DMS153 treated with DMSO at 0.1 percent for 48 hours (cell line): ENCODE measurements around the gene TMEM150A.
"Not testable (repeated sequence)": the region's sequence is repeated elsewhere in the genome, so short reads cannot be mapped to it uniquely, and the experiment has no call there.

ENCODE experiments used
- DNase-seq: peaks from one replicate; lab custom pipeline; 2025; ENCODE audit not compliant: unreplicated experiment; lab: John Stamatoyannopoulos, UW

The TMEM150A gene, protein sequence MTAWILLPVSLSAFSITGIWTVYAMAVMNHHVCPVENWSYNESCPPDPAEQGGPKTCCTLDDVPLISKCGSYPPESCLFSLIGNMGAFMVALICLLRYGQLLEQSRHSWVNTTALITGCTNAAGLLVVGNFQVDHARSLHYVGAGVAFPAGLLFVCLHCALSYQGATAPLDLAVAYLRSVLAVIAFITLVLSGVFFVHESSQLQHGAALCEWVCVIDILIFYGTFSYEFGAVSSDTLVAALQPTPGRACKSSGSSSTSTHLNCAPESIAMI

DNA sequence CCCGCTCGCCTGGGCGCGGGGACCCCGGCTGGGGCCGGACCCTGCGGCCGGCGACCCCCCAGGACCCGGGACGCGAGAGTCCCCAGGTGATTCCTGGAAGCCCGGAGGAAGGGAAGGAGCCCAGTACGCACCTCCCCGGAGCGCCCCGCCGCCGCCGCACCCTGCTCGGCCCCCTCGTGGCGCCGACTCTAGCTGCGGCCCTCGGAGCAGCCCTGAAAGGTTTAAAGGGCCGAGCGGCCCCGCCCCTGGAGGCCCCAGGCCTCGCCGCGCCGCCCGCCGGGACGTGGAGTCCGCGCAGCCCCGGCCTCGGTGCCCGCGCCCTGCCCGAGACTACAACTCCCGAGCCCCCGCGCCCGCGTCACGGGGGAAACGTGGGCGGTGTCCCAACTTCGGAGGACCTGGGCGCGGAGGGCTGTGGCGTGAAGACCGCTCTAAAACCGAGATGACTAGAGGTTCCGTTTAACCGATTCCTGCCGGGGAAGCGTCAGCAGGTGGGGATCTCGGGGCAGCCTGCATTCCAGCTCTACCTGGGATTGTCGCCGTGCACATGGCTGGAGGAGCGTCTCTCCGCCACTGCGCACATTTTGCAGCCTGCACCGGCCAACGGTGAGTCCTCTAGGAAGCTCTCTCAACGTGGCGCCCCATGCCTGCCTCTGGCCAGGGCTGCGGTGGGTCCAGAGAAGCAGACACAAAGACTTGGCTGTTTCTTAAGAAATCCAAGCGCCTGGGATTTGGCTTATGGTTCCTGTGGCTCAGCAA is at the start of gene TMEM150A:
TSS of gene TMEM150A (minus strand) at position 223 of the 759 bp plus-strand sequence. CDS start 750 bp downstream, outside the sequence.
- peak; percentile 71 for DNase-seq

DNA sequence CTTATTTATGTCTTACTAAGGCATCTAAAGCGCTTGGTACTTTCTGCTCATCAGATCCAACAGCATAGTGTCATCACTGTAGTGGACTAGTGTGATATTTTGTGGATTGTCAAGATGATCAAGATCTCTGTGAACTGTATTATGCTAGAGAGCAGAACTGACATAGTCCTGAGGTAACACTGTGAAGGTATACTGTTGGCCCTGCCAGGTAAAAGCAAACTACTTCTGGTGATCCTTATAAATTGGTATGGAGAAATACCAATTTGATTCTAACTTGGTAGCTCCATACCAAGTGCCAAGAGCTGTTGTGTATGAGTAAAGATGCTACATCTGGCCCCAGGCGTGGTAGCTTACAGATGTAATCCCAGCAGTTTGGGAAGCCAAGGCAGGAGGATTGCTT is 49.6 kb upstream of the TMEM150A start:
- DNase-seq = no peak

DNA sequence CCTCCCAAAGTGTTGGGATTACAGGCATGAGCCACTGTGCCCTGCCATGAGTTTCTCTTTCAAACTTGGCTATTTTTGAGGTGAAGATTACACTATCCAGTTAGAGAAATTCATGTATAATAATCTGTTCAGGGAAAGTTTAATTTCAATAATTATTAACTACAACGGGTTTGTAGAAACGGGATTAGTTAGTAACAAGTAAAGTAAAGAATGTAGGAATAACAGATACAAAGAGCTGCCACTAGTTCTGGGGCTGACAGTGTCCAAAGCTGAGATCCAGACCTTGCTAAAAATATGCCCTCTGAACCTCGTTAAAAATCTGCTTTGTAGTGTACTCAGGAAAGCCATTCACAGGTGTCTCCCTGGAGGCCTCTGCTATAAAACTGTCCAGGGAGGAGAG is 48.6 kb upstream of the TMEM150A start:
- no peak for DNase-seq

DNA sequence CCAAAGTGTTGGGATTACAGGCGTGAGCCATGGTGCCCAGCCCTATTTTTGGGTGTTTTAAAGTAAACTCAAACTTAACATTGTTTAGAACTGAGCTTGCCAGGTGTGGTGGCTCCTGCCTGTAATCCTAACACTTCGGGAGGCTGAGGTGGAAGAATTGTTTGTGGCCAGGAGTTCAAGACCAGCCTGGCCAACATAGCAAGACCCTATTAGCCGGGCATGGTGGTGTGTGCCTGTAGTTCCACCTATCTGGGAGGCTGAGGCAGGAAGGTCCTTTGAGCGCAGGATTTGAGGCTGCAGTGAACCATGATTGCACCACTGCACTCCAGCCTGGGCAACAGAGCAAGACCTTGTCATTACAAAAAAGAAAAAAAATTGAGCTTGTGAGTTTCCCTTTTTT is 48.0 kb upstream of the TMEM150A start:
- no peak for DNase-seq

DNA sequence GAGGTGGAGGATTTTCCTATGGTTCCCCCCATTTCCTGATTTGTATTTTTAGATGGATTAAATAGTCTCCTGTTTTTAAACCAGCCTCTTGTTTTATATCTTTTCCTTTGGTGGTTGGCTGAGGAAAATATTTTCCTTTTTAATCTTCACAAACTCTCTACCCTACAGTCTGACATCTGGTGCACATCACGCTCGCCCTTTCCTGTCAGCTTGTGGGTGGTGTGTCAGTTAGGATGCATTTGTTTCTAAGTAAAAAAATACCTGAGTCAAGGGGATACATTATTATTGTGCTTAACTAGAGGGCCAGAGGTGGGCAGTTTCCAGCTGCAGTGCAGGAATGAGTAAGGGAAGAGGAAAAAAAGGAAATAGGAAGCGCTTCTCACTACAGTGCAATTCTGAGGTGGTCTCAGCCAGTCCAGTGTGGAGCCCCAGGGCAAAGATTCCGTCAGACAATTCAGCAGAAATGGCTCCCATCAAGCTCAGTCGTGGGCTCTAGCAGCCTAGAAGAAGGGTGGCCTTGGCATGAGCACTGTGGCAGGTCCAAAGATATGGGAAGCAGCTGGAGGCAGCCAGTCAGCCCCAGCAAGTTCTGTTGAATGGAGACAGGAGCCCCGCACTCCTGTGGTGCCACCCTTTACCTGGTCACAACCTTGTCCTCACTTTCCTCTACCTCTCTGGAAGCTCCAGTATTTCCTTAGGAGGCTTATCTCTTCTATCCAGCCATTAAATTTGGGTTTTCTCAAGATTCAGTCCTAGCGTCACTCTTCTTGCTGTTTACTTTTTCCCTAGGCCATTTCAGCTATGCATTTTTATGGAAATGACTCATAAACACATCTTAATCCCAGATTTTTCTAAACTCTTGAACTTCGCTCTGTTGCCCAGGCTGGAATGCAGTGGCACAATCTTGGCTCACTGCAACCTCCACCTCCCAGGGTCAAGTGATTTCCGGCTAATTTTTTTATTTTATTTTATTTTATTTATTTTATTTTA is 47.0 kb upstream of the TMEM150A start:
- DNase-seq = no peak

DNA sequence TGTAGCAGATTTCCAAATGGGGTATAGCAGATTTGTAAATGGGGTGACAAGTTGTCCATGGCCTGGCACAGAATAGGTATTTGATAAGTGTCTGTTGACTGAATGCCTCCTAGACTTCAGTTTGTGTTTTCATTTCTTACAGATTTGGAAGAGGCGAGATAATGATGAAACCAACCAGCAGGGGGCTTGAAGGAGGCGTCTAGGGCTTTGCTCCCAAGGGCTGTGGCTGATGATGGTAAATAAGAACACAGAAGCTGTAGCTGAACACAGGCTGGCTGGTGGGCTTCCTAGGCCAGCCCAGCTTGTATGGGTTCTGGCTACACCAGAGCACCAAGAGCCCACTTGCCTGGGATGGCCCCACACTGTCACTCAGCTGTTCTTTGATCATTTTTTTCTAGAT is 46.1 kb upstream of the TMEM150A start:
- DNase-seq = no peak

DNA sequence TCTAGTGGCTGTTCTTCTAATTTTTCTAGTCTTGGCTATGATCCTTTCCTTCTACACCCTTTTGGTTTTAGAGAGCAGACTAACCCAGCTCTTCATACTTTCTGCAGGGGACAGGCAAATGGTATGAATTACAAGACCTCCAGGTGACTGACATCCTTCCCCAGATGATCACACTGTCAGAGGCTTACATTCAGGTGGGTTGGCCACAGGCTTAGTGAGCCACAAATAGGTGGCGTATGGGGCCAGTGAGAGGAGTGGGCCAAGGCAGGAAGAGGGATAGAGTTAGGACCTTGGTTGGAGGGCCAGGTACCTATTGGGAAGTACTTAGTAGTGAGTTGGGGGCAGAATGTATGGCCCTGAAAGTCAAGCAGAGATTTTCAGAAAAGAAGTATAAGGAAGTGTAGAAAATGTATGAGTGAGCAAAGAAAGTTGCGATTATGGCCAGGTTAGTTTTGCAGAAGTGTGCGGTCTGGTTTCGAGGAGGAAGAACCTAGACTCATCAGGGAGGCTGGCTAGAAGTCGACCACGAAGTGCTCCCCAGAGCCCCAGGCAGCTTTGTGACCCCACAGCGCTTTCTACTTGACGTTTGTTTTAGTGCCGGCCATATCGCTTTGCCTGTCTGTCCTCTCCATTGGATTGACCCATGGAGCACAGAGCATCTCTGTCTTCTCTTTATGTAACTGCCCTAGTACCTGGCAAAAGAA is 45.5 kb upstream of the TMEM150A start:
- no peak for DNase-seq

DNA sequence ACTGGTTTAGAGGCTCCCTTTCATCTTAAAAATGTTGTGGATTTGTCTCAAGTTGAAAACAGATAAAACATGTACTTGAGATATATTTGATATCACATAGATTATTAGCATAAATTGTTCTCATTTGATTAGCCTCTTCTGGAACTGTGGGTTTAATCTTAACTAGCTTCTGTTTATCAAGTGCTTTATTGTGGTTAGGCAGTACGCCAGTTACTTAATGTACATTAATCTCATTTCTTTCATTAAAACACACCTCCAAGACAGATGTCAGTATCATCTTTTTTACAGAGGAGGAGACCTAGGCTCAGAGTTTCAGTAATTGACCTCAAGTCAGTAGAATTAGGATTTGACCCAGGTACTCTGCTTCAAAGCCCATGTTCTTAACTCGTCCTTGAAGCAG is 43.7 kb upstream of the TMEM150A start:
- no peak for DNase-seq

DNA sequence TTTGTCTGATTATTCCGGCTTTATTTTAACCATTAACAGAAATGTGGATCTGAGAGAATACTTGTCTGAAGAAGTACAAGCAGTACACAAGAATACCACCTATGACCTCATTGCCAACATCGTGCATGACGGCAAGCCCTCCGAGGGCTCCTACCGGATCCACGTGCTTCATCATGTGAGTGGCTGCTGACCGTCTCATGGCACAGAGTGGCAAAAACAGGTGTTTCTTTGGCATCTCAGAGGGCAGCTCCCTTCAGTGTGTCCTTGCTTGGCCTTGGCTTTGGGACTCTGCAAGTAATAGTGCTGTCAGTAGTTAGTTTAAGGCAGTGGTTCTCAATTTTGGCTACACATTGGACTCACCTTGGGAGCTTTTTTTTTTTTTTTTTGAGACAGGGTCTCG is 42.4 kb upstream of the TMEM150A start:
- DNase-seq = no peak

DNA sequence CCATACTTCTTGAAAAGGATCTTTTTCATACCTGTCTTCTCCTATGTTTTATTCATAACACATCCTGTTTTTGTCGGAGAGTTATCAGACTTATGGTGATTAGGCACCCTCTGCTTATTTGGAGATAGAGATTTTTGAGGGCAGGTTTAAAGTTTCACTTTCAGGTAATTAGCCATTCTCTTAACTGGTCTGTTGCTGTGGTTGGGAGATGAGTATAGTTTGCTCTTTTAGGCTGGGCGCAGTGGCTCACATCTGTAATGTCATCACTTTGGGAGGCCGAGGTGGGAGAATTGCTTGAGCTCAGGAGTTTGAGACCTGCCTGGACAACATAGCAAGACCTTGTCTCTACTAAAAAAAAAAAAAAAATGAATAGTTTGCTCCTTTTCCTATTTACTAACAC is 40.2 kb upstream of the TMEM150A start:
- DNase-seq = no peak

DNA sequence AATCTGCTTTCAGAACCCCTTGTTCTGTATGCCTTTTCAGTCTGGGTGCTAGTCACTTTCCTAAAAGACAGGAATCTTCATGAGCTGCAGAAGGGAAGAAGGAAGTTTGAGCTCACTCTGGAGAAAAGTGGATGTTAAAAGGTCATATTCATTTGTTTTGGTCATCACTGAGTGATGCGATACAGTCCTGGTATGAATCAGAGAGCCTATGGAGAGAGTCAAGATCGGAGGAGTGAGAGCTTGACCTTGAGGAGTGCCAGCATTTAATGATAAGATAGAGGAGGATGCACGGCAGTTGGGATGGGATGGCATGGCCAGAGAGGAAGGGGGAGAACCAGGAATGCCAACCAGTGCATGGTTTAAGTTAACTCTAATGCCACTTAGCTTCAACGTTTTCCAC is 33.1 kb upstream of the TMEM150A start:
- no peak for DNase-seq

DNA sequence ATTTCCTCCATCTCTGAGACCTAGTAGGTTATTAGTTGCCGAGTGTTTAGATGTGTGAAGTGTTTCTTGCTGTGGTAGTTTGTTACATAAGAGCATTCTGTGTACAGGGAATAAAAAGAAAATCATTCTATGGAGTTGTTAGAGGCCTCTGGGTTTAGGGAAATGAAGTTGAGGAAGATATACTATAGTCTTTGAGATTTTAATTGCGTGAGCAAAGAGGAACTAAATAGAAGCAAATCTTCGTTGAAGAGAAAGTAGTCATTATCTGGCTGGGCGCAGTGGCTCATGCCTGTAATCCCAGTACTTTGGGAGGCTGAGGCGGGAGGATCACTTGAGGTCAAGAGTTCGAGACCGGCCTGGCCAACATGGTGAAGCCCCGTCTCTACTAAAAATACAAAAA is 32.5 kb upstream of the TMEM150A start:
- DNase-seq = no peak

DNA sequence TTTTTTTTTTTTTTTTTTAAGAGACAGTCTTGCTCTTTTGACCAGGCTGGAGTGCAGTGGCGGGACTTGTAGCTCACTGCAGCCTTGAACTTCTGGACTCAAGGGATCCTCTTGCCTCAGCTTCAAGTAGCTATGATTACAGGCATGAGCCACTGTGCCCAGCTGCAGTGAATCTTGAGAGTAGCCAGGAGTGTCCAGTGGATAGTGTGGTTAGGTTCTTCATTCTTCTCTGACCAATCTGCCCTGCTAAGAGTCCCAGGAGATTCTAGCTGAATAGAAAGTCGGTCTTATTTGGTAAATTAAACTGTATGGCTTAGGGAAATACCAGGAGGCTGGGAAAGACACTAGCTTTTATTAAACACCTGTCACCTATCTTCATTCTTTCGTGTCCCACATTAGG is 28.8 kb upstream of the TMEM150A start:
- no peak for DNase-seq

DNA sequence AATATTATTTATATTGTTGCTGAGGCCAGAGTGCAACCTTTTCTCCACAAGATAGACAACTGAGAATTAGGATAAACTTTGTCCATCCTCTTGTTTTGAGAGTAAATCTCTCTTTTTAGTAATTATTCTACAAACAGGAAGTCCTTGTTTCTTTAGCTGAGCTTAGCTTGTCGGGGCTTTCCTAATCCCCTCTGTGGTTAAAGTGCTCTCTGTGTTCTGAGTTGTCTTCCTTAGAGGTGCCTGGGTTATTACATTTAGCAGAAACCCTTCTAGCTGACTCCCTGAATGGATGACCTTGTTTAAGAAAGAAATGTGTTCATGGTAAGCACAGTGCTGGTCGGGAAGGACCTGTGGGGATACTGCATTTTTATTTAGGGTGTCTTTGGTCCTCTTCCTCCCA is 26.2 kb upstream of the TMEM150A start:
- DNase-seq = no peak

DNA sequence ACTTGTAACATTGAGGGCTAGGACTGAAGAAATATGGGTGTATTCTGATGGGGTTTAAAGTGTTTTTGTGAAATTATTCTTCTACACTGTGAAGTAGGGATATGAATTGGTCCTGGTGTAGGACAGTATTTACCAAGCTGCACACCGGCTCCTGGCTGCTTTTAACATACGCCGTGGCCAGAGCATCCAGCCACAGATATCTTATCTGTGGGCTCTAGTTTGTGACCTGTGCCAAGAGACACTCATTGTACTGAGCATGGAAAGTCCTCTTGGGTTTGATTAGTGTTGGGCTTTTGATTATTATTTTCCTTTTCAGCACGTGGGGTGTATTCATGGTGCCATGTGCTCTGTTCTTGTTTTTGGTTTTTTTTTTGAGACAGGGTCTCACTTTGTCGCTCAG is 21.5 kb upstream of the TMEM150A start:
- no peak for DNase-seq

DNA sequence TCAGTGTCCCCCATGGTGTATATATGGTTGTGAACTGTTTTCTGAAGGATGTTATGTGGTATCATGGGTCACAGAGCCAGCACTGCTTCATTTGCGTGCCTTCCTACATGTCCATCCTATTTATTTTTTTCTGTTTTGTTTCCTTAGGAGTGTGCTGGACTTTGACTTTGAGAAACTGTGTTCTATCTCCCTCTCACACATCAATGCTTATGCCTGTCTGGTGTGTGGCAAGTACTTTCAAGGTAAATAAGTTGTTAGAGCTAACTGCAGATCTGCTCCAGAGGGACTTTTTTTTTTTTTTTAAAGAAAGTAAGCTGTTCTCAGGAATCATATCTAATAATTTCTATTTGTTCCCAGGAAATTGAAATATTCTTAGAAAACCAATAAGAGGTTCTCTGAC is 18.8 kb upstream of the TMEM150A start:
- no peak for DNase-seq

DNA sequence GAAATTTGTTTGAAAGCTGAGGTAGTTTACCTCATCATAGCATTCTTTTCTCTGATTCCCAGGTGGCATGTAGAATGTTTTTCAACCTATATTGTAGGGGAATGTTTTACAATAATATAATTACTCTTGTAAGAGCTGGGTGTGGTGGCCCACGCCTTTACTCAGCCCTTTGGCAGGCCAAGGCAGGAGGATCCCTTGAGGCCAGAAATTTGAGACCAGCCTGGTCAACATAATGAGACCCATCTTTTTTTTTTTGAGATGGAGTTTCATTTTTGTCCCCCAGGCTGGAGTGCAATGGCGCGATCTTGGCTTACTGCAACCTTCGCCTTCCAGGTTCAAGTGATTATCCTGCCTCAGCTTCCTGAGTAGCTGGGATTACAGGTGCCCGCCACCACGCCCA is 17.1 kb upstream of the TMEM150A start:
- DNase-seq = no peak

DNA sequence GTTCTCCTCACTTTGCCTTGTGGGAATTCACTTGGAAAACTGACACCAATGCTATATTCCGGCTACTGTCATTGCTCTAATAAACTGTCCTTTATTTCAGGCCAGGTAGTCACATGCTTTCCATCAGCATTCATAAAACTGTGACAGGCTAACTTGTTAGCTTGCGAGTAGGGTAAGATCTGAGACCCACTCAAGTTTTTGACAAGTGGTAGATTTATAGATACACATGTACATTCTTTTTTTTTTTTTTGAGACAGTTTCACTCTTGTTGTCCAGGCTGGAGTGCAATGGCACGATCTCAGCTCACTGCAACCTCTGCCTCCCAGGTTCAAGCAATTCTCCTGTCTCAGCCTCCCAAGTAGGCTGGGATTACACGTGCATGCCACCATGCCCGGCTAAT is 15.2 kb upstream of the TMEM150A start:
- not testable (repeated sequence) for DNase-seq

DNA sequence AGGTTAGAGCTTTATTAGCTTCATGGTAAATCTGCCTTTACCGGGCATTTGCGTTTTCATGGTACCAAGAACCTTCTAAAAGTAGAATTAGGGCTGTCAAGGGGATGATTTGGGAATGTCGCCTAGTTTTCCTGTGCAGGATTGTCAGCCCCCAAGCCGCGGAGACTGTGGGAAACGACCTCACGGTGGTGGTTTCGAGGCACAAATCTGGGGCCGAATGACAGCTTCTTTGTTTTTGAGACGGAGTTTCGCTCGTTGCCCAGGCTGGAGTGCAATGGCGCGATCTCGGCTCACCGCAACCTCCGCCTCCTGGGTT is 12.9 kb upstream of the TMEM150A start:
- no peak for DNase-seq

DNA sequence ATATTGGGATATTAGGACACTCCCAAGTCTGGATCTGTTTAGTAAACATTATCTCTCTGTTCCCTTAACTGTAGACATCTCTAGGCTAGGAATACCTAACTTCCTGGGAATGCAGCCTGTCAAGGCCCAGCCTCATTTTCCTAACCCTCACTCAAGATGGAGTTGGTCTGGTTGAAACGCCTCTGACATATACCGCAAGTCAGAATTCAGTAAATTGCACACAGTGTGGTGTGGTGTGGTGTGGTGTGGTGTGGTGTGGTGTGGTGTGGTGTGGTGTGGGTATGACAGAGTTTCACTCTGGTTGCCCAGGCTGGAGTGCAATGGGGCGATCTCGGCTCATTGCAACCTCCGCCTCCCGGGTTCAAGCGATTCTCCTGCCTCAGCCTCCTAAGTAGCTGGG is 12.3 kb upstream of the TMEM150A start:
- DNase-seq = not testable (repeated sequence)
